ENCODE measurements around the gene PAK1.
A peak's percentile ranks its signal among the peaks of the same experiment; 100 is the strongest.

Gene PAK1

GRCh38 chr11:77436969-77437368 lies 36.9 kb downstream of the PAK1 start:
- Histone ChIP-seq H3K4me1 (ENCODE audit: control insufficient read depth, insufficient read depth, low read depth, low read length) (no peaks in the 10 kb centered on the region), H3K23ac (ENCODE audit: low read length in 2 of 2) (no peak overlapping the region), H2BK15ac (ENCODE audit: low read depth, poor library complexity, severe bottlenecking) (no peak overlapping the region), H4K8ac (ENCODE audit: low read length) (no peak overlapping the region), H2BK120ac (ENCODE audit: low read depth, low read length) (no peak overlapping the region), H2BK12ac (ENCODE audit: low read length in 2 of 2) (no peak overlapping the region), H3K4ac (ENCODE audit: low read depth in 1 of 2, low read length in 2 of 2) (no peak overlapping the region), H2AFZ (ENCODE audit: low read depth, low read length) (no peak overlapping the region), H3K14ac (ENCODE audit: low read length in 2 of 2) (no peak overlapping the region), H3K9ac (ENCODE audit: low read length) (no peak overlapping the region), H3K27ac (ENCODE audit: low read length, poor library complexity, severe bottlenecking) (no peak overlapping the region), H4K91ac (ENCODE audit: low read length) (no peak overlapping the region), H3K27me3 (ENCODE audit: control insufficient read depth in 1 of 2, insufficient read depth in 1 of 2, low read length in 2 of 2) (no peaks in the 10 kb centered on the region), H3K4me2 (ENCODE audit: low read length, poor library complexity, severe bottlenecking) (no peak overlapping the region), H2AK5ac (ENCODE audit: low read length, severe bottlenecking) (no peak overlapping the region), H3K79me1 (replicated peaks; ENCODE audit: low read length, poor library complexity, severe bottlenecking) (peaks cover 19% of the 10 kb centered on the region), H3K4me3 (ENCODE audit: insufficient read depth in 1 of 2, low read depth in 1 of 2, low read length in 2 of 2) (no peak overlapping the region), H3K36me3 (ENCODE audit: control insufficient read depth in 1 of 2, insufficient read depth in 2 of 2, low read depth in 1 of 2, low read length in 2 of 2) (no peaks in the 10 kb centered on the region), H3K18ac (ENCODE audit: low read depth in 1 of 2, low read length in 2 of 2) (no peak overlapping the region), H3K9me3 (ENCODE audit: control insufficient read depth, low read length) (no peaks in the 10 kb centered on the region), H2BK5ac (ENCODE audit: low read depth, low read length, poor library complexity, severe bottlenecking) (no peak overlapping the region)
- WGBS, result no CpG with 5 or more reads among the region's 1 CpG
- no peak for DNase-seq

GRCh38 chr11:77436506-77436905 lies 37.4 kb downstream of the PAK1 start:
- no peak overlapping the region for H3K4ac ChIP-seq (ENCODE audit: low read depth in 1 of 2, low read length in 2 of 2)
- H3K18ac ChIP-seq (ENCODE audit: low read depth in 1 of 2, low read length in 2 of 2), result no peak overlapping the region
- no peak overlapping the region for H4K91ac ChIP-seq (ENCODE audit: low read length)
- no peaks in the 10 kb centered on the region for H3K4me1 ChIP-seq (ENCODE audit: control insufficient read depth, insufficient read depth, low read depth, low read length)
- H3K9me3 ChIP-seq (ENCODE audit: control insufficient read depth, low read length), result no peaks in the 10 kb centered on the region
- H3K23ac ChIP-seq (ENCODE audit: low read length in 2 of 2), result no peak overlapping the region
- no peak overlapping the region for H2AFZ ChIP-seq (ENCODE audit: low read depth, low read length)
- H3K9ac ChIP-seq (ENCODE audit: low read length), result no peak overlapping the region
- H3K36me3 ChIP-seq (ENCODE audit: control insufficient read depth in 1 of 2, insufficient read depth in 2 of 2, low read depth in 1 of 2, low read length in 2 of 2), result no peaks in the 10 kb centered on the region
- H2BK15ac ChIP-seq (ENCODE audit: low read depth, poor library complexity, severe bottlenecking), result no peak overlapping the region
- peaks cover 19% of the 10 kb centered on the region for H3K79me1 ChIP-seq (replicated peaks; ENCODE audit: low read length, poor library complexity, severe bottlenecking)
- H2BK12ac ChIP-seq (ENCODE audit: low read length in 2 of 2), result no peak overlapping the region
- no peaks in the 10 kb centered on the region for H3K27me3 ChIP-seq (ENCODE audit: control insufficient read depth in 1 of 2, insufficient read depth in 1 of 2, low read length in 2 of 2)
- H2AK5ac ChIP-seq (ENCODE audit: low read length, severe bottlenecking), result no peak overlapping the region
- H3K4me2 ChIP-seq (ENCODE audit: low read length, poor library complexity, severe bottlenecking), result no peak overlapping the region
- no peak overlapping the region for H3K27ac ChIP-seq (ENCODE audit: low read length, poor library complexity, severe bottlenecking)
- H2BK120ac ChIP-seq (ENCODE audit: low read depth, low read length), result no peak overlapping the region
- no peak overlapping the region for H3K14ac ChIP-seq (ENCODE audit: low read length in 2 of 2)
- WGBS, result 87% methylated on average over 1 of the region's 1 CpG
- no peak overlapping the region for H2BK5ac ChIP-seq (ENCODE audit: low read depth, low read length, poor library complexity, severe bottlenecking)
- DNase-seq, result no peak
- no peak overlapping the region for H4K8ac ChIP-seq (ENCODE audit: low read length)
- H3K4me3 ChIP-seq (ENCODE audit: insufficient read depth in 1 of 2, low read depth in 1 of 2, low read length in 2 of 2), result no peak overlapping the region

GRCh38 chr11:77435972-77436371 lies 37.9 kb downstream of the PAK1 start:
- Histone ChIP-seq H2BK5ac (ENCODE audit: low read depth, low read length, poor library complexity, severe bottlenecking) (peak overlapping the region; percentile 51), H2BK15ac (ENCODE audit: low read depth, poor library complexity, severe bottlenecking) (no peak overlapping the region), H3K4me2 (ENCODE audit: low read length, poor library complexity, severe bottlenecking) (no peak overlapping the region), H3K23ac (ENCODE audit: low read length in 2 of 2) (no peak overlapping the region), H3K4ac (ENCODE audit: low read depth in 1 of 2, low read length in 2 of 2) (no peak overlapping the region), H3K27ac (ENCODE audit: low read length, poor library complexity, severe bottlenecking) (no peak overlapping the region), H2AK5ac (ENCODE audit: low read length, severe bottlenecking) (no peak overlapping the region), H2BK12ac (ENCODE audit: low read length in 2 of 2) (no peak overlapping the region), H3K14ac (ENCODE audit: low read length in 2 of 2) (no peak overlapping the region), H2AFZ (ENCODE audit: low read depth, low read length) (no peak overlapping the region), H3K9ac (ENCODE audit: low read length) (no peak overlapping the region), H3K27me3 (ENCODE audit: control insufficient read depth in 1 of 2, insufficient read depth in 1 of 2, low read length in 2 of 2) (no peaks in the 10 kb centered on the region), H3K36me3 (ENCODE audit: control insufficient read depth in 1 of 2, insufficient read depth in 2 of 2, low read depth in 1 of 2, low read length in 2 of 2) (no peaks in the 10 kb centered on the region), H3K79me1 (replicated peaks; ENCODE audit: low read length, poor library complexity, severe bottlenecking) (peaks cover 18% of the 10 kb centered on the region), H3K9me3 (ENCODE audit: control insufficient read depth, low read length) (no peaks in the 10 kb centered on the region), H2BK120ac (ENCODE audit: low read depth, low read length) (no peak overlapping the region), H3K4me3 (ENCODE audit: insufficient read depth in 1 of 2, low read depth in 1 of 2, low read length in 2 of 2) (no peak overlapping the region), H4K8ac (ENCODE audit: low read length) (no peak overlapping the region), H3K18ac (ENCODE audit: low read depth in 1 of 2, low read length in 2 of 2) (no peak overlapping the region), H4K91ac (ENCODE audit: low read length) (no peak overlapping the region), H3K4me1 (ENCODE audit: control insufficient read depth, insufficient read depth, low read depth, low read length) (no peaks in the 10 kb centered on the region)
- 100% methylated on average over 1 of the region's 2 CpGs for WGBS
- DNase-seq, result no peak

GRCh38 chr11:77431813-77432212 lies 42.1 kb downstream of the PAK1 start:
- Histone ChIP-seq H3K9me3 (ENCODE audit: control insufficient read depth, low read length) (no peaks in the 10 kb centered on the region), H3K4me2 (ENCODE audit: low read length, poor library complexity, severe bottlenecking) (no peak overlapping the region), H3K23ac (ENCODE audit: low read length in 2 of 2) (no peak overlapping the region), H2BK120ac (ENCODE audit: low read depth, low read length) (no peak overlapping the region), H2BK15ac (ENCODE audit: low read depth, poor library complexity, severe bottlenecking) (no peak overlapping the region), H3K4me3 (ENCODE audit: insufficient read depth in 1 of 2, low read depth in 1 of 2, low read length in 2 of 2) (no peak overlapping the region), H3K9ac (ENCODE audit: low read length) (no peak overlapping the region), H3K79me1 (replicated peaks; ENCODE audit: low read length, poor library complexity, severe bottlenecking) (peaks cover 14% of the 10 kb centered on the region), H2BK12ac (ENCODE audit: low read length in 2 of 2) (no peak overlapping the region), H3K27me3 (ENCODE audit: control insufficient read depth in 1 of 2, insufficient read depth in 1 of 2, low read length in 2 of 2) (no peaks in the 10 kb centered on the region), H3K18ac (ENCODE audit: low read depth in 1 of 2, low read length in 2 of 2) (no peak overlapping the region), H4K8ac (ENCODE audit: low read length) (no peak overlapping the region), H3K4me1 (ENCODE audit: control insufficient read depth, insufficient read depth, low read depth, low read length) (no peaks in the 10 kb centered on the region), H2AFZ (ENCODE audit: low read depth, low read length) (no peak overlapping the region), H3K14ac (ENCODE audit: low read length in 2 of 2) (no peak overlapping the region), H4K91ac (ENCODE audit: low read length) (no peak overlapping the region), H2AK5ac (ENCODE audit: low read length, severe bottlenecking) (no peak overlapping the region), H3K4ac (ENCODE audit: low read depth in 1 of 2, low read length in 2 of 2) (no peak overlapping the region), H3K36me3 (ENCODE audit: control insufficient read depth in 1 of 2, insufficient read depth in 2 of 2, low read depth in 1 of 2, low read length in 2 of 2) (no peaks in the 10 kb centered on the region), H2BK5ac (ENCODE audit: low read depth, low read length, poor library complexity, severe bottlenecking) (no peak overlapping the region), H3K27ac (ENCODE audit: low read length, poor library complexity, severe bottlenecking) (no peak overlapping the region)
- no peak for DNase-seq
- no CpG with 5 or more reads among the region's 1 CpG for WGBS
